Stimulated activated naive CD4-positive, alpha-beta T cell treated with Interleukin-2 at 50 U/mL for 16 hours (primary cell): ENCODE results near the gene CDA.
"Not testable (repeated sequence)": the region's sequence is repeated elsewhere in the genome, so short reads cannot be mapped to it uniquely, and the experiment has no call there.

Experiments
- DNase-seq: peaks from one replicate; lab custom pipeline; 2025; lab: John Stamatoyannopoulos, UW

The CDA gene

GRCh38 chr1:20586953-20587660, 1.8 kb upstream of the CDA start:
- no peak for DNase-seq

- no peak for DNase-seq
These were observed 1.2 kb upstream of the CDA start for GRCh38 chr1:20587661-20588053.

- DNase-seq = no peak
These were observed 708 bp downstream of the CDA start for GRCh38 chr1:20589331-20590278.

GRCh38 chr1:20590306-20590777, 1.4 kb downstream of the CDA start:
- DNase-seq = no peak

DNA sequence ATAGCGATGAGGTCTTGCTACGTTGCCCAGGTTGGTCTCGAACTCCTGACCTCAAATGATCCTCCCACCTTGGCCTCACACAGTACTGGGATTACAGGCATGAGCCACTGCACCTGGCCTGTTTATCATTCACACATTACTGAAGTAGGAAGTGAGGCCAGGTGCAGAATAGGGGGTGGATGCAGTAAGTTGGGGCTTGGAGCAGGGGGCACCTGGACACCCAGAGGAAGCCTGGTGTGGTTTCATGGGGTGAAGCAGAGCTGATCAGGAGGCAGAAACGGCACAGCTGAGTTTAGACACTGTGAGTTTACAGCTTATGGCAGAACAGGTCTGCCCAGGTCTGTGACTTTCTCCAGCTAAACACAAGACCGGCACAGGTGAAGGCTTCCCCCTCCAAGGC, 4.9 kb downstream of the CDA start:
- no peak for DNase-seq

- DNase-seq = no peak
These were observed 5.8 kb downstream of the CDA start for GRCh38 chr1:20594746-20595145.

DNA sequence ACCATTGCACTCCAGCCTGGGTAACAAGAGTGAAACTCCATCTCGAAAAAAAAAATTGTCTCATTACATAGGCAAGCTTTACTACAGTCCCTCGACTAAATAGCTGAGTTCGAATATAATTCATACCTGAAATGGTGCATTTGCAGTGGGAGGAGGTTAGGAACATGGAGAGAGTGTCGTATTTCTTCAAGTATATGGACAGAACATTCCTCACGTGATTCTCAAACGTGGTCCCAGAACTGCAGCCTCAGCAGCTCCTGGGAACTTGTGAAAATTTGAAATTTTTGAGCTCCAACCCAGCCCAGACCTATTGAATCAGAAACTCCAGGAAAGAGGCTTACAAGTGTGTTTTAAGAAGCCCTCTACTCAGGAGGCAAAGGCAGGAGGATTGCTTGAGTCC, 7.2 kb downstream of the CDA start:
- no peak for DNase-seq

GRCh38 chr1:20597650-20598049, 8.8 kb downstream of the CDA start:
- DNase-seq = no peak

DNA sequence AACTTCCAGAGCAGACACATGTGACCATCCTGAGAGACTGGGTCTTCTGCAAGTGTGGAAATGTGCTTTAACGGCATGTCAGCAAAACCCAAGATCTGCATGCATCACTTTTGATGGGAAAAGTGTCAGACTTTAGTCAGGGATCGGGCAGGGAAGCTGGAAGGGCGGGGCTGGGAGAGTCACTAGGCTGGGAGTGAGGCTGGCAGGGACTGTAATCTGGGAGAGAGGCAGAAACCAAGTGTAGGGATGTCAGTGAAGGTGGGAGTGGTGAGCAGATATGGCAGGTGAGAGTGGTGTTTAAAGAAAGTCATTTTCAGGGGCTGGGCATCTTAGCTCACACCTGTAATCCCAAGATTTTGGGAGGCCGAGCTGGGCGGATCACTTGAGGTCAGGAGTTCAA, 11.3 kb downstream of the CDA start:
- DNase-seq = no peak

GRCh38 chr1:20601129-20601825, 12.4 kb downstream of the CDA start:
- DNase-seq = no peak

DNA sequence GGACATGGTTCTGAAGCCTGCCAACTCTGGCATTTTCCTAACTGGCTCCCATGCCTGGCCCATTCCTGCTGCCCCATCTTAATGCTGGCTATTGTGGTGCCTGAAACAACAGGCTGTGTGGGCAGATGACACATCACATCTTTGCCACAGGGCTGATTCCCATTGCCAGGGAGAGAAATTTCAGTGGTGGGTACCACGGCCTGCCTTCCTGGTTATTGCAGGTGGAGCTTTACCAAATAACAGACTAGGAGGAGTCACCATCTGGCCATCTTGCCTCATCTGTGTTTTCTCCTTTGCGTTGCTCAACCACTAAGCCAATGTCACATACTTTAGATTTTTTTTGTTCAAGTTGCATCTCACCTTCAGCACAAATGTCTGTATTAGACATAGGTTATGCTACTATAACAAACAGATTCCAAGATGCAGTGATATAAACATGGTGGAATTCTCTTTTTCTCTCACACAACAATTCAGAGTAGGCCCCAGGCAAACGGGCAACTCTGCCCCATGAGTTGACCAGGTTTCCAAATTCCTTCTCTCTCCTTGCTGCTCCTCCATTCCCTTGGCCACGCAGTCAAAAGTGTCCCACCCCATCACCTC, 14.1 kb downstream of the CDA start:
- DNase-seq = no peak

DNA sequence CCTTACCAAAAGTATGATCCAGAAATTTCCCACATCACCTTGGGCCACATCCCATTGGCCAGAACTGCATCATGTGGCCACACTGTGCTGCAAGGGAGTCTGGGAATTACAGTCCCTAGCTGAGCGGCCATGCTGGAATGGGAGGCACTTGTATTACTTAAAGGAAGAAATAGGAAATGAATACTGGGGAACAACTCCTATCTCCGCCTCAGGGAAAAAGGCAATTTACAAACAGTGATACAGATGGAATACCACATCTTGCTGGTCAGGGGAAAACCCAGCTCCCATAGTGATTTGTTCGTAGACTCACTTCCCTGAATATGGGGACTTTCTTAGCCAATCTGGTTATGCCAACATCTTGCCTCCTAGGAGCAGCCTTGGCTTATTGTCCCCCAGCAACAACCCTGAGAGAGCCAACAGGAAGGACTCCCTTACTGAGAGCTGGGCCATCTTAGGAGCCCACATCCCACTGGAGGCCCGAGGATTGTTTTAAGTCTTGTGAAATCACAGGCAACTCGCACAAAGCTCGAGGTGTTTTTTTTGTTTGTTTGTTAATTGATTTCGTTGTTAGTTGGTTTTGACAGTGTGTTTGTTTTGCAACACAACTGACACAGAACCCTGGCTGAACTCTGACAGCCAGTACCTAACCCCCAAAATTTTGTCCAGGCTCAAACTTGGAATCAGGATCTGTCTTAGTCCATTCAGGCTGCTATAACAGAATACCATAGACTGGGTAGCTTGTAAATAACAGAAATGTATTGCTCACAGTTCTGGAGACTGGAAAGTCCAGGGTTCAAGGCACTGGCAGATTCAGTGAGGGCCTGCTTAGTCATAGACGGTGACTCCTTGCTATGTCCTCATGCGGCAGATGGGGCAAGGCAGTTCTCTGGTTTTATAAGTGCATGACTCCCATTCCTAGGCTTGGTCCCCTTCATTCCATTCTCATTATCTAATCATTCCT, 14.9 kb downstream of the CDA start:
- DNase-seq = no peak

GRCh38 chr1:20604678-20605077, 15.8 kb downstream of the CDA start:
- no peak for DNase-seq

DNA sequence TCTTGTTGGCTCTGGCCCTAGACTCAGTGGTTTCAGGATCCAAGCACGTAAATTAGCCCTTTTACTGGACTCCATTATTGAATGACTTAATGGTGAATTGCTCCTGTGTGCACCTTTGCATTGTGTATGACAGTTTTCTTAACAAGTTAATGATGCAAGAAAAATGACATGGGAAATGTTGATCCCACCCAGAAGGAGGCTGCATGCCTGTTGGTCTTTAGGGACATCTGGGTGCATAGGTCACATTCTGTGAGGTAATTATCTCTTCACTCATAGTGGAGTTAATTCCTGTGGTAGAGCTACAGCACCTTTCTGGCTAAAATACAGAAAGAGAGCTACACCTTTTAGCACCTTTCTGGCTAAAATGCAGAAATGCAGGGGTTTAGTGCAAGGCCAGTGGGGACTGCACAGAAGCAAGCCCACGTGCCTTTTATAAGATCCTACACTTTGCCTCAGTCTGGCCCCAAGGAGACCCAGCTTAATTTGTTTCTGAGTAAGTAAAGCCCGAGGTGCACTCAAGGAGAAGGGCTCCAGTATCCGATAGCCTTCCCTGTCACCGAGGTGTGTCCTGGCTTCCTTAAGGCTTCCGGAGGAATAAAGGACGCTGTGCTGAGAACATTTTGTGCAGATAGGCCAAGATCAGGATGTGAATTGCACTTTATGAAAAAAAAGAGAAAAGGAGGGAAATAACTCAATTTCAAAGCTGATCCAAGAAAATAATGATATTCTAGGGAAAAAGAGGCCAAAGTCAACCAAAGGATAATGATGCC, 18.1 kb downstream of the CDA start:
- not testable (repeated sequence) for DNase-seq

DNA sequence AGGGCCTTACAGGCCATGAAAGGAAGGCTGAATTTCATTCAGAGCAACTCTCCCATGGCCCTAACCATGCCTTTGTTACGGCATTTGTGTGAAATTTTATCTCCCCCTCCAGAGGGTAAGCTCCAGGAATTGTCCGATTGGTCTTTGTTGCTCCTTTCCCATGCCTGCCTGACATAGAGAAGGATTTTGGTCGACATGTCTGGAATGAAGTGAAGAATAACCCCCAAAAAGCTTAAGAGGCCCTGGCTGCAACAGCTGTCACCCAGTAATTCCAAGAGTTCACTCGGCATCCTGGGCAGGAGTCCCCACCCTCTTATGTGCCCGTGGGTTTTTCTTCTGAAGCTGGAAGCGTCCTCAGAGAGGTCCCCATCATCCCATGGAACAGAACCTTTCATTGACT, 20.6 kb downstream of the CDA start:
- DNase-seq = no peak

DNA sequence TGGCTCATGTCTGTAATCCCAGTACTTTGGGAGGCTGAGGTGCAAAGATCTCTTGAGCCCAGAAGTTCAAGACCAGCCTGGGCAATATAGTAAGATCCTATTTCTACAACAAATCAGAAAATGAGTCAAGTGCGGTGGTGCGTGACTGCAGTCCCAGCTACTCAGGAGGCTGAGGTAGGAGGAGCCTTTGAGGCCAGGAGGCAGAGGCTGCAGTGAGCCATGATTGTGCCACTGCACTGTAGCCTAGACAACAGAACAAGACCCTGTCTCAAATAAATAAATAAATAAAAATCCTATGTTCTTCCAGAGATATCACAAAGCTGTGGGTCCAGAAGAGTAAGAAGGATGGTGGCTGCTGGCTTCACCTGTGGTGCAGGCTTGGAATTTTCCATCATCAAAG, 22.1 kb downstream of the CDA start:
- no peak for DNase-seq

DNA sequence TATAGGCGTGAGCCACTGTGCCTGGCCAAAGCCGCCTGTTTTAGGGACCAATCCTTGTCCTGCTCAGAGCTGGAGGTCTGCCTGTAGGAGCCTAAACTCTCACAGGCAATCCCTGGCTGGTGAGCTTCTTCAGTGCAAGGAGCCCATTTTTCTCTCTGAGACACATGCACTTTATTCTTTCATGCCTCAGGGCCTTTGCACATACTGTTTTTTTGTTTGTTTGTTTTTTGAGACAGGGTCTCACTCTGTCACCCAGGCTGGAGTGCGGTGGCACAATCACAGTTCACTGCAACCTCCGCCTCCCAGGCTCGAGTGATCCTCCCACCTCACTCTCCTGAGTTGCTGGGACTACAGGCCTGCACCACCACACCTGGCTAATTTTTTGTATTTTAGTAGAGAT, 22.8 kb downstream of the CDA start:
- no peak for DNase-seq

GRCh38 chr1:20612221-20612746, 23.4 kb downstream of the CDA start:
- no peak for DNase-seq

- DNase-seq = no peak
These were observed 25.3 kb downstream of the CDA start for GRCh38 chr1:20614131-20614579.
